SH-SY5Y (cell line): Measurements from ENCODE around the gene GOT2.

Experiments used
- GATA2 ChIP-seq: IDR thresholded peaks from 2 replicates; pipeline ENCODE4 v1.6.1; 2011; ENCODE audit warnings: mild to moderate bottlenecking, low read depth, low read length
- GATA3 ChIP-seq: IDR thresholded peaks from 2 replicates; pipeline ENCODE4 v1.6.1; 2011; ENCODE audit warnings: low read depth, mild to moderate bottlenecking, low read length, moderate library complexity

GOT2 gene

GRCh38 chr16:58730724-58731370 is 3.3 kb downstream of the GOT2 start:
- TF ChIP-seq GATA3 = no peak
- TF ChIP-seq GATA2 = no peak

- TF ChIP-seq GATA2 (no peak), GATA3 (no peak)
These were observed 6.1 kb downstream of the GOT2 start for GRCh38 chr16:58727796-58728568.

GRCh38 chr16:58727028-58727781 is 6.9 kb downstream of the GOT2 start:
- TF ChIP-seq GATA2 = no peak
- no peak for TF ChIP-seq GATA3

GRCh38 chr16:58723109-58723508 is 11.0 kb downstream of the GOT2 start:
- no peak for TF ChIP-seq GATA2
- TF ChIP-seq GATA3 = no peak

GRCh38 chr16:58717994-58718393 is 16.1 kb downstream of the GOT2 start:
- TF ChIP-seq GATA2 (no peak), GATA3 (no peak)

- no peak for TF ChIP-seq GATA2
- no peak for TF ChIP-seq GATA3
These were observed 17.6 kb downstream of the GOT2 start for GRCh38 chr16:58716468-58716867.

- no peak for TF ChIP-seq GATA2
- no peak for TF ChIP-seq GATA3
These were observed 20.4 kb downstream of the GOT2 start for GRCh38 chr16:58713742-58714141.

- TF ChIP-seq GATA2 = no peak
- no peak for TF ChIP-seq GATA3
These were observed 24.8 kb downstream of the GOT2 start for GRCh38 chr16:58709333-58709732.

GRCh38 chr16:58699151-58699550 is 35.0 kb downstream of the GOT2 start:
- TF ChIP-seq GATA3 = no peak
- TF ChIP-seq GATA2 = no peak

GRCh38 chr16:58695368-58695767 is 38.7 kb downstream of the GOT2 start:
- TF ChIP-seq GATA2 = no peak
- no peak for TF ChIP-seq GATA3

GRCh38 chr16:58692450-58692849 is 41.7 kb downstream of the GOT2 start:
- no peak for TF ChIP-seq GATA3
- TF ChIP-seq GATA2 = no peak

GRCh38 chr16:58685084-58685449 is 49.0 kb downstream of the GOT2 start:
- TF ChIP-seq GATA3 (no peak), GATA2 (no peak)

- no peak for TF ChIP-seq GATA3
- no peak for TF ChIP-seq GATA2
These were observed 49.6 kb downstream of the GOT2 start, which contains the start of gene SLC38A7 for GRCh38 chr16:58684354-58685083. Gene SLC38A7, minus strand, starts transcription at chr16:58684770. Its CDS starts 4,644 bp downstream, at chr16:58680126.

GRCh38 chr16:58684001-58684353 is 50.1 kb downstream of the GOT2 start:
- TF ChIP-seq GATA3 (no peak), GATA2 (no peak)

GRCh38 chr16:58679763-58680162 is 54.4 kb downstream of the GOT2 start:
- no peak for TF ChIP-seq GATA3
- no peak for TF ChIP-seq GATA2
